B cell (primary cell): ENCODE results near the gene IL23A. TPM values are rescaled to one million over a fixed set of nuclear protein-coding genes. Genes with fewer than 3 reads are reported as not detected.

ENCODE experiments used
- ATAC-seq: fragments of 200-7000 bp; cut with Tn5 transposase; one replicate; pipeline ENCODE4 v1.10.0; 2021; ENCODE audit warnings: low read depth, mild to moderate bottlenecking, moderate number of reproducible peaks, moderate library complexity
- CTCF ChIA-PET: fragments of 350-600 bp; sonication (Branson Sonifier 250); formaldehyde crosslinking; loops from one replicate; lab custom pipeline; 2021; ENCODE audit warnings: antibody characterized with exemption, inconsistent platforms; lab: Charles Lee
- POLR2A ChIA-PET: fragments of 350-600 bp; sonication (Branson Sonifier 250); formaldehyde crosslinking; loops from one replicate; lab custom pipeline; 2021; ENCODE audit warnings: antibody characterized with exemption; lab: Charles Lee
- DNase-seq: peaks from one replicate; pipeline ENCODE4 v3.0.0; 2013
- H2AFZ ChIP-seq: 2 replicates; pipeline ENCODE4 v1.6.1; 2012; ENCODE audit warnings: mild to moderate bottlenecking, low read depth, low read length; ENCODE audit not compliant: insufficient read depth, poor library complexity, severe bottlenecking
- H3K27ac ChIP-seq, 2 donors: 1 replicate in 1 of 2; 2 replicates in 1 of 2; pipeline ENCODE4 v1.5.1; 2012 to 2013; ENCODE audit warnings: low read length in 2 of 2, mild to moderate bottlenecking in 2 of 2, moderate library complexity in 1 of 2
- H3K27me3 ChIP-seq, 4 experiments: fragments of 200-600 bp in 1 of 4; sonication (generic) in 1 of 4; replicated peaks in 1 of 4; 1 replicate in 2 of 4; 2 replicates in 2 of 4; pipeline versions ENCODE4 v1.6.1 to v1.7.0; 2013 to 2016; ENCODE audit warnings: low read length in 3 of 4, mild to moderate bottlenecking in 2 of 4, mixed read lengths in 1 of 4, moderate library complexity in 1 of 4; ENCODE audit not compliant: insufficient read depth in 4 of 4, control insufficient read depth in 3 of 4; ENCODE audit errors: control extremely low read depth in 1 of 4
- H3K36me3 ChIP-seq, 2 experiments: replicated peaks in 1 of 2; 1 replicate in 1 of 2; 2 replicates in 1 of 2; pipeline versions ENCODE4 v1.6.1 to v1.7.1; 2013; ENCODE audit warnings: low read length in 1 of 2; ENCODE audit not compliant: insufficient read depth in 2 of 2, control insufficient read depth in 1 of 2; ENCODE audit errors: control extremely low read depth in 1 of 2, extremely low read depth in 1 of 2
- H3K4me1 ChIP-seq, 2 donors: fragments of 200-600 bp in 1 of 2; sonication (generic) in 1 of 2; 1 replicate in 1 of 2; 2 replicates in 1 of 2; pipeline versions ENCODE4 v1.5.1 to v1.6.1; 2013 to 2017; ENCODE audit warnings: low read length in 2 of 2; ENCODE audit not compliant: control insufficient read depth in 2 of 2, insufficient read depth in 2 of 2
- H3K4me2 ChIP-seq: replicated peaks from 2 replicates; pipeline ENCODE3; 2012; ENCODE audit warnings: mild to moderate bottlenecking, low read depth, low read length; ENCODE audit not compliant: poor library complexity, severe bottlenecking
- H3K4me3 ChIP-seq, 5 experiments: fragments of 200-600 bp in 1 of 5; sonication (generic) in 1 of 5; 1 replicate in 3 of 5; 2 replicates in 2 of 5; pipeline versions ENCODE4 v1.5.1 to v1.7.0; 2011 to 2016; ENCODE audit warnings: low read length in 4 of 5, mild to moderate bottlenecking in 4 of 5, low read depth in 2 of 5, control low read depth in 1 of 5, moderate library complexity in 1 of 5; ENCODE audit not compliant: insufficient read depth in 1 of 5; ENCODE audit errors: control extremely low read depth in 1 of 5, extremely low read depth in 1 of 5
- H3K79me2 ChIP-seq: fragments of 200-600 bp; sonication (generic); one replicate; pipeline ENCODE4 v1.6.0; 2016; ENCODE audit warnings: low read length; ENCODE audit not compliant: control insufficient read depth, insufficient read depth
- H3K9ac ChIP-seq: fragments of 200-600 bp; sonication (generic); 2 replicates; pipeline ENCODE4 v1.6.1; 2017; ENCODE audit warnings: mild to moderate bottlenecking, low read length, moderate library complexity
- H3K9me3 ChIP-seq, 3 donors: one replicate each; pipeline versions ENCODE4 v1.6.1 to v1.7.1; 2013; ENCODE audit warnings: low read length in 2 of 3; ENCODE audit not compliant: control insufficient read depth in 2 of 3, insufficient read depth in 1 of 3; ENCODE audit errors: control extremely low read depth in 1 of 3
- H4K20me1 ChIP-seq: 2 replicates; pipeline ENCODE4 v1.6.0; 2012; ENCODE audit warnings: mild to moderate bottlenecking, low read length; ENCODE audit not compliant: insufficient read depth, control insufficient read depth, poor library complexity, severe bottlenecking
- H3K27ac Mint-ChIP-seq: one replicate; pipeline ENCODE4 v1.8.0; 2021; ENCODE audit warnings: mixed read lengths
- H3K27me3 Mint-ChIP-seq: one replicate; pipeline ENCODE4 v1.8.0; 2021; ENCODE audit warnings: mixed read lengths
- H3K4me1 Mint-ChIP-seq: one replicate; pipeline ENCODE4 v1.8.0; 2021; ENCODE audit warnings: mixed read lengths
- H3K4me3 Mint-ChIP-seq: one replicate; pipeline ENCODE4 v1.8.0; 2021; ENCODE audit warnings: mixed read lengths
- H3K9me3 Mint-ChIP-seq: one replicate; pipeline ENCODE4 v1.8.0; 2022; ENCODE audit warnings: mixed read lengths; ENCODE audit not compliant: insufficient read depth
- EZH2 ChIP-seq: IDR thresholded peaks from 2 replicates; pipeline ENCODE4 v1.6.1; 2012; ENCODE audit warnings: borderline replicate concordance, low read depth, mild to moderate bottlenecking, moderate library complexity, low read length; ENCODE audit not compliant: insufficient read depth, poor library complexity, severe bottlenecking
- WGBS: methylation state at CpG from one replicate; pipeline ENCODE4 v1.1.5; 2013; ENCODE audit warnings: missing lambda C conversion rate; ENCODE audit not compliant: insufficient coverage; 5-methylcytosine and 5-hydroxymethylcytosine counted together
- intact Hi-C: fragments of 100-400 bp; cut with micrococcal nuclease; formaldehyde crosslinking; loops from one replicate; pipeline ENCODE4 v1.10.0; 2022
- polyA plus RNA-seq: library from polyadenylated mRNA; depleted of rRNA; stranded (reverse); fragments of >200 nt; gene quantifications from 2 replicates; pipeline ENCODE4 v1.2.3, GENCODE V29; 2012
- total RNA-seq, 2 donors: library from RNA; stranded (reverse); fragments of 120-200 nt in 1 of 2; gene quantifications; 1 replicate in 1 of 2; 2 replicates in 1 of 2; pipeline versions ENCODE4 v1.2.3 to v1.2.4, GENCODE V29; 2013 to 2022
- TF ChIP-seq, protein P1 (sequence below): fragments of 200-600 bp; IDR thresholded peaks from one replicate; pipeline ENCODE4 v1.8.0; 2022; ENCODE audit warnings: antibody characterized with exemption, mild to moderate bottlenecking

IL23A gene
- total and polyA plus RNA-seq, 2 donors (not counting 1 experiment from before 2014, with no cell fraction given) = 20.5 to 32.6 TPM

DNA sequence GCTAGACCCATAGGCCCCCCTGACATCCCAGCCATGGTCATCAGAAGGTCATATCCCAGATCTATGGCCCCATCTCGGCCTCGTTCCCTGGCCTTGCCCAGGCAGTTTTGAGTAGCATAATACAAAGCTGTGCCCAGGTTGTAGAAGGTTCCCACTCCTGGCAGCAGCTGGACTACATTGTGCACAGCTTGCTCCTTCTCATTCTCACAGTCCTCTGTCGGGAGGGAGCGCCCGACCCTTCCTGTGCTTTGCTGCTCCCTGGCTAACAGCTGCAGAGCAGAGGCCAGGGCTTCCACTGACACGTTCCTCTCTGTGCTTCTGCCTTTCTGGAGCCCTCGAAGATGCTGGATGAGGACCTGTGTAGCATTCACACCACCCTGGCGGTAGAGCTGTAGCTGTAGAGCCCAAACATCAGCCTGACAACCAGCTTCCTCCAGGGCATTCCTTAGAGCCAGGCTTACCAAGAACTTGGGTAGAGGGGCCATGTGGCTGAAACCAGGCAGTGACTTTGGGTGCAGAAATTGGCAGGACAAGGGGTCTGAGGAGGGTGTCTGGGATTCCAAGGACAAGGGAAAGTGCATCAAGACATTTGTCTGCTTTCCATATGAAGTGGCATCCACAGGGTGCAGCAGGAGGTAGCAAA lies 22.9 kb downstream of the IL23A start:
- no peaks in the 10 kb centered on the region for H3K9me3 Mint-ChIP-seq
- intact Hi-C loops = loop anchor here (10.0 kb wide), 1 partner anchor 273 kb away; the partner anchor contains the start of gene BAZ2A
- H3K79me2 ChIP-seq = peaks cover 27% of the 10 kb centered on the region
- no peak overlapping the region for H2AFZ ChIP-seq
- H3K4me3 Mint-ChIP-seq = peak overlapping the region; percentile 89
- ATAC-seq (no peak), DNase-seq (no peak)
- H3K27ac Mint-ChIP-seq = peak overlapping the region; percentile 38
- H3K4me2 ChIP-seq = peak overlapping the region; percentile 69
- WGBS = 94% methylated on average over 7 of the region's 8 CpGs
- no peaks in the 10 kb centered on the region for H3K27me3 ChIP-seq
- H3K9me3 ChIP-seq = no peaks in the 10 kb centered on the region
- POLR2A ChIA-PET = interaction anchor here (0.5 to 3.9 kb wide), 2 partner anchors 13 to 266 kb away, joined by 3 to 19 read pairs; no protein-coding TSS in a partner anchor
- H3K4me3 ChIP-seq = no peak overlapping the region
- peaks cover 26% of the 10 kb centered on the region for H3K4me1 Mint-ChIP-seq
- H3K9ac ChIP-seq = no peak overlapping the region
- peaks cover 0 to 2% of the 10 kb centered on the region in 2 experiments for H3K36me3 ChIP-seq
- no peaks in the 10 kb centered on the region for H4K20me1 ChIP-seq
- TF ChIP-seq, protein P1, sequence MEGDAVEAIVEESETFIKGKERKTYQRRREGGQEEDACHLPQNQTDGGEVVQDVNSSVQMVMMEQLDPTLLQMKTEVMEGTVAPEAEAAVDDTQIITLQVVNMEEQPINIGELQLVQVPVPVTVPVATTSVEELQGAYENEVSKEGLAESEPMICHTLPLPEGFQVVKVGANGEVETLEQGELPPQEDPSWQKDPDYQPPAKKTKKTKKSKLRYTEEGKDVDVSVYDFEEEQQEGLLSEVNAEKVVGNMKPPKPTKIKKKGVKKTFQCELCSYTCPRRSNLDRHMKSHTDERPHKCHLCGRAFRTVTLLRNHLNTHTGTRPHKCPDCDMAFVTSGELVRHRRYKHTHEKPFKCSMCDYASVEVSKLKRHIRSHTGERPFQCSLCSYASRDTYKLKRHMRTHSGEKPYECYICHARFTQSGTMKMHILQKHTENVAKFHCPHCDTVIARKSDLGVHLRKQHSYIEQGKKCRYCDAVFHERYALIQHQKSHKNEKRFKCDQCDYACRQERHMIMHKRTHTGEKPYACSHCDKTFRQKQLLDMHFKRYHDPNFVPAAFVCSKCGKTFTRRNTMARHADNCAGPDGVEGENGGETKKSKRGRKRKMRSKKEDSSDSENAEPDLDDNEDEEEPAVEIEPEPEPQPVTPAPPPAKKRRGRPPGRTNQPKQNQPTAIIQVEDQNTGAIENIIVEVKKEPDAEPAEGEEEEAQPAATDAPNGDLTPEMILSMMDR = no peak
- TF ChIP-seq EZH2 = no peak
- CTCF ChIA-PET = interaction anchor here (0.8 to 5.5 kb wide), 5 partner anchors 16 to 102 kb away, joined by 3 to 59 read pairs (median 12); partner anchors contain the start of genes CNPY2, PAN2 and TIMELESS
- H3K4me1 ChIP-seq = peaks cover 15 to 24% of the 10 kb centered on the region in 2 donors
- no peaks in the 10 kb centered on the region for H3K27me3 Mint-ChIP-seq
- H3K27ac ChIP-seq = no peak overlapping the region
